Type B pancreatic cell (in vitro differentiated cells): ENCODE measurements around the gene LDLRAD4. TPM values are rescaled to one million over a fixed set of nuclear protein-coding genes. Genes with fewer than 3 reads are reported as not detected.

Source experiments
- DNase-seq: peaks from one replicate; pipeline ENCODE4 v3.0.0; 2021; ENCODE audit warnings: mixed read lengths; ENCODE audit not compliant: unreplicated experiment; ENCODE audit errors: extremely low spot score
- H3K27ac Mint-ChIP-seq: 2 replicates; pipeline ENCODE4 v1.8.0; 2021; ENCODE audit warnings: mild to moderate bottlenecking, mixed read lengths
- H3K27me3 Mint-ChIP-seq: 2 replicates; pipeline ENCODE4 v1.8.0; 2021; ENCODE audit warnings: mixed read lengths
- H3K36me3 Mint-ChIP-seq: 2 replicates; pipeline ENCODE4 v1.8.0; 2021; ENCODE audit warnings: mixed read lengths
- H3K4me1 Mint-ChIP-seq: one replicate; pipeline ENCODE4 v1.8.0; 2021; ENCODE audit warnings: mixed read lengths; ENCODE audit not compliant: unreplicated experiment
- H3K4me3 Mint-ChIP-seq: 2 replicates; pipeline ENCODE4 v1.8.0; 2021; ENCODE audit warnings: mild to moderate bottlenecking, mixed read lengths
- H3K9me3 Mint-ChIP-seq: 2 replicates; pipeline ENCODE4 v1.8.0; 2021; ENCODE audit warnings: mixed read lengths
- CTCF ChIP-seq: fragments of 200-600 bp; sonication (generic); conservative IDR thresholded peaks from 2 replicates; pipeline ENCODE4 v1.5.0; 2021; ENCODE audit warnings: antibody characterized with exemption, mild to moderate bottlenecking
- total RNA-seq: library from RNA; stranded (reverse); gene quantifications from 2 replicates; pipeline ENCODE4 v1.2.1, GENCODE V29; 2021; ENCODE audit warnings: low replicate concordance

Gene LDLRAD4
- total RNA-seq, 1 donor from 2014 or later = 2.4 TPM

- no peak for TF ChIP-seq CTCF
- DNase-seq = no peak
- H3K4me1 Mint-ChIP-seq = peaks cover 10% of the 10 kb centered on the region
- peaks cover 7% of the 10 kb centered on the region for H3K9me3 Mint-ChIP-seq
- H3K27me3 Mint-ChIP-seq = peaks cover 37% of the 10 kb centered on the region
- H3K4me3 Mint-ChIP-seq = no peak overlapping the region
- H3K27ac Mint-ChIP-seq = no peak overlapping the region
- H3K36me3 Mint-ChIP-seq = peaks cover 4% of the 10 kb centered on the region
Observed at GRCh38 chr18:13500869-13501542, 282.4 kb downstream of the LDLRAD4 start.

DNA sequence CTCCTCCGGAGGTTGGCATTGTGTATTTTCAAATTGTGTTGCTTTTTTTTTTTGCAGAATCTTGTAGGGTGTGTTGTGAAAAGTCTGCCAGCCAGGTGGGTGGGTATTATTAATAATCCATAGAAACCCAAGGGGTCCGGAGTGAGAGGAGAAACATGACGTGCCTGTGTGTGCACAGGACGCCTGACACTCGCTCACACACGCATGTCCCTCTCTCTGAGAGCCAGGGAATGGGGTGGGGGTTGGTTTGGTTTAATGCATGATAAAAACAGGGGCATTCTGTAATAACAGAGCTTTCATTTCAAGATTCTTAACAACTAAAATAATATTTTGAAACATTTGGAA lies 283.0 kb downstream of the LDLRAD4 start:
- Mint-ChIP-seq H3K4me1 (peaks cover 10% of the 10 kb centered on the region), H3K4me3 (no peak overlapping the region), H3K36me3 (peaks cover 4% of the 10 kb centered on the region), H3K27ac (no peak overlapping the region), H3K9me3 (peaks cover 7% of the 10 kb centered on the region), H3K27me3 (peaks cover 36% of the 10 kb centered on the region)
- TF ChIP-seq CTCF = no peak
- DNase-seq = no peak

DNA sequence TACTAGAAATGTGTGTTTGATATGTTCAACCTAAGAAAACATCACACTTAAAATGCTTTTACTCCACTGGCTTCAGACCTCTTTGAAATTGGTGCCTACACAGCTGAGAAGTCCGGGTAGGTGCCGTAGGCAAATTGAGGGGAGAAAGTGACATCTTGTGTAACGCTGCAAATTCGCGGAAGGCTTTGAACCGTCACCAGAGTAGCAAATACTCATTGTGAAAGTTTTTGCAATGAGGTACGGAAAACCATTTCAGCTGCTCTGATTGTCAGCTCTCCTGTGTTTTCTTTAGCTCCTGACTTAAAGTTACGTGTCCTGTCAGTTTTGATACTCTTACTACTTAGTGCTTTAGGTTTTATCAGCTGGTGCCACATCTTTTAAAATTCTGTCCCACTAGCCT lies 283.3 kb downstream of the LDLRAD4 start:
- TF ChIP-seq CTCF = no peak
- peaks cover 10% of the 10 kb centered on the region for H3K4me1 Mint-ChIP-seq
- H3K27me3 Mint-ChIP-seq = peaks cover 36% of the 10 kb centered on the region
- no peak overlapping the region for H3K27ac Mint-ChIP-seq
- H3K4me3 Mint-ChIP-seq = no peak overlapping the region
- H3K9me3 Mint-ChIP-seq = peaks cover 7% of the 10 kb centered on the region
- DNase-seq = no peak
- peaks cover 4% of the 10 kb centered on the region for H3K36me3 Mint-ChIP-seq

- H3K36me3 Mint-ChIP-seq = peaks cover 4% of the 10 kb centered on the region
- DNase-seq = no peak
- no peak overlapping the region for H3K4me3 Mint-ChIP-seq
- peaks cover 10% of the 10 kb centered on the region for H3K4me1 Mint-ChIP-seq
- H3K27ac Mint-ChIP-seq = no peak overlapping the region
- H3K27me3 Mint-ChIP-seq = peaks cover 39% of the 10 kb centered on the region
- no peak for TF ChIP-seq CTCF
- peaks cover 7% of the 10 kb centered on the region for H3K9me3 Mint-ChIP-seq
Observed at GRCh38 chr18:13502585-13502984, 284.0 kb downstream of the LDLRAD4 start.

GRCh38 chr18:13503836-13504235 lies 285.3 kb downstream of the LDLRAD4 start:
- H3K4me1 Mint-ChIP-seq = peaks cover 10% of the 10 kb centered on the region
- no peak for DNase-seq
- no peak overlapping the region for H3K4me3 Mint-ChIP-seq
- peaks cover 39% of the 10 kb centered on the region for H3K27me3 Mint-ChIP-seq
- H3K36me3 Mint-ChIP-seq = peaks cover 4% of the 10 kb centered on the region
- H3K9me3 Mint-ChIP-seq = peaks cover 7% of the 10 kb centered on the region
- no peak for TF ChIP-seq CTCF
- H3K27ac Mint-ChIP-seq = no peak overlapping the region
